Upper lobe of left lung (tissue), 6 donors: ENCODE results near the gene ATP9A. TPM values are rescaled to one million over a fixed set of nuclear protein-coding genes. Genes with fewer than 3 reads are reported as not detected.

Experiments
- ATAC-seq, 2 donors: fragments of 200-7000 bp; cut with Tn5 transposase; one replicate each; pipeline ENCODE4 v1.9.1; 2022; ENCODE audit warnings: mild to moderate bottlenecking in 2 of 2, moderate library complexity in 2 of 2; ENCODE audit not compliant: low FRiP score in 2 of 2
- DNase-seq, 2 donors: peaks; one replicate each; pipeline ENCODE4 v3.0.0-alpha.2; 2019 to 2020
- H3K27ac ChIP-seq, 4 donors: fragments of 200-600 bp; sonication (generic); one replicate each; pipeline ENCODE4 v1.5.1; 2016 to 2019
- H3K27me3 ChIP-seq, 4 donors: fragments of 200-600 bp; sonication (generic); one replicate each; pipeline ENCODE4 v1.5.1; 2017 to 2019
- H3K36me3 ChIP-seq, 4 donors: fragments of 200-600 bp; sonication (generic); one replicate each; pipeline ENCODE4 v1.5.1; 2016 to 2019
- H3K4me1 ChIP-seq, 4 donors: fragments of 200-600 bp; sonication (generic); one replicate each; pipeline ENCODE4 v1.5.1; 2018 to 2019
- H3K4me3 ChIP-seq, 4 donors: fragments of 200-600 bp; sonication (generic); one replicate each; pipeline ENCODE4 v1.5.1; 2017 to 2019; ENCODE audit warnings: mild to moderate bottlenecking in 2 of 4, moderate library complexity in 1 of 4
- H3K9me3 ChIP-seq, 4 donors: fragments of 200-600 bp; sonication (generic); one replicate each; pipeline ENCODE4 v1.5.1; 2018 to 2019
- CTCF ChIP-seq, 6 experiments: fragments of 450-650 bp in 4 of 6; fragments of 200-600 bp in 2 of 6; sonication (generic) in 2 of 6; IDR thresholded peaks; one replicate each; pipeline ENCODE4 v1.5.1; 2016 to 2019; ENCODE audit warnings: antibody characterized with exemption in 6 of 6
- EP300 ChIP-seq, 4 donors: sonication (generic); formaldehyde crosslinking; IDR thresholded peaks; one replicate each; pipeline ENCODE4 v1.5.1; 2017; ENCODE audit warnings: antibody characterized with exemption in 4 of 4, control low read depth in 2 of 4
- POLR2A ChIP-seq, 4 donors: fragments of 450-650 bp; IDR thresholded peaks; one replicate each; pipeline ENCODE4 v1.5.1; 2016 to 2017; ENCODE audit warnings: antibody characterized with exemption in 4 of 4, mild to moderate bottlenecking in 2 of 4
- POLR2AphosphoS5 ChIP-seq, 2 donors: sonication (generic); formaldehyde crosslinking; IDR thresholded peaks; one replicate each; pipeline ENCODE4 v1.5.1; 2017; ENCODE audit warnings: antibody characterized with exemption in 2 of 2
- WGBS, 2 donors: methylation state at CpG; one replicate each; pipeline ENCODE4 v1.1.5; 2017 to 2018; 5-methylcytosine and 5-hydroxymethylcytosine counted together
- total RNA-seq, 6 donors: library from RNA; depleted of rRNA in 4 of 6; stranded (reverse); fragments of >200 nt in 4 of 6; gene quantifications; one replicate each; pipeline versions ENCODE4 v1.1.0 to v1.2.1, GENCODE V29; 2016 to 2021
- donor health status: DM: no; HTN: no; CAD: no; lungs with moderate emphysema.
- donor health status: DM: no; HTN: yes; CAD: no; lungs with severe emphysema.

The ATP9A gene
- total RNA-seq, 6 donors from 2014 or later = 15.7 to 31.3 (median 22.8) TPM

GRCh38 chr20:51631011-51631950 is 136.9 kb downstream of the ATP9A start:
- DNase-seq (peak in 1 of 2 donors; percentile 32), ATAC-seq (peak; percentile 71 to 91)
- peaks cover 0 to 3% (median 0%) of the 10 kb centered on the region in 4 donors for H3K36me3 ChIP-seq
- no peaks in the 10 kb centered on the region for H3K27me3 ChIP-seq
- H3K9me3 ChIP-seq = no peaks in the 10 kb centered on the region
- peak overlapping the region; percentile 48 to 77 (median 69) for H3K27ac ChIP-seq
- no peak overlapping the region for H3K4me3 ChIP-seq
- 25 to 30% methylated on average over 21 of the region's 21 CpGs for WGBS, 2 donors
- peaks cover 10 to 27% (median 18%) of the 10 kb centered on the region in 4 donors for H3K4me1 ChIP-seq
- TF ChIP-seq POLR2AphosphoS5 (IDR thresholded peaks at IDR 0.05) (peak; percentile 3 to 75), CTCF (IDR thresholded peaks at IDR 0.05) (no peak), EP300 (IDR thresholded peaks at IDR 0.05) (peak in 3 of 4 donors; percentile 20 to 93 (median 90))

- DNase-seq = no peak
- Histone ChIP-seq H3K9me3 (no peaks in the 10 kb centered on the region), H3K27me3 (no peaks in the 10 kb centered on the region), H3K27ac (no peak overlapping the region), H3K36me3 (peaks cover 0 to 3% (median 0%) of the 10 kb centered on the region in 4 donors), H3K4me1 (peaks cover 10 to 27% (median 18%) of the 10 kb centered on the region in 4 donors), H3K4me3 (no peak overlapping the region)
- ATAC-seq = peak in 1 of 2 donors; percentile 6
- no peak for TF ChIP-seq CTCF (IDR thresholded peaks at IDR 0.05)
- WGBS, 2 donors = 44 to 60% methylated on average over 2 to 3 of the region's 3 CpGs
Observed at GRCh38 chr20:51629399-51630058, 138.7 kb downstream of the ATP9A start.

GRCh38 chr20:51628533-51629398 is 139.4 kb downstream of the ATP9A start:
- Histone ChIP-seq H3K27me3 (no peaks in the 10 kb centered on the region), H3K27ac (no peak overlapping the region), H3K36me3 (peaks cover 0 to 3% (median 0%) of the 10 kb centered on the region in 4 donors), H3K4me1 (peaks cover 10 to 27% (median 18%) of the 10 kb centered on the region in 4 donors), H3K4me3 (no peak overlapping the region), H3K9me3 (no peaks in the 10 kb centered on the region)
- DNase-seq (no peak), ATAC-seq (peak in 1 of 2 donors; percentile 38)
- 64 to 85% methylated on average over 6 to 8 of the region's 8 CpGs for WGBS, 2 donors
- TF ChIP-seq POLR2A (IDR thresholded peaks at IDR 0.05) = no peak
- TF ChIP-seq CTCF (IDR thresholded peaks at IDR 0.05) = no peak
- TF ChIP-seq POLR2AphosphoS5 (IDR thresholded peaks at IDR 0.05) = no peak
- no peak for TF ChIP-seq EP300 (IDR thresholded peaks at IDR 0.05)

GRCh38 chr20:51627586-51627985 is 140.6 kb downstream of the ATP9A start:
- no peaks in the 10 kb centered on the region for H3K27me3 ChIP-seq
- DNase-seq (no peak), ATAC-seq (no peak)
- H3K27ac ChIP-seq = no peak overlapping the region
- peaks cover 10 to 26% (median 18%) of the 10 kb centered on the region in 4 donors for H3K4me1 ChIP-seq
- peaks cover 0 to 9% (median 0%) of the 10 kb centered on the region in 4 donors for H3K36me3 ChIP-seq
- WGBS, 2 donors = 82 to 86% methylated on average over 10 of the region's 10 CpGs
- TF ChIP-seq EP300 (IDR thresholded peaks at IDR 0.05) (no peak), POLR2AphosphoS5 (IDR thresholded peaks at IDR 0.05) (no peak), POLR2A (IDR thresholded peaks at IDR 0.05) (no peak), CTCF (IDR thresholded peaks at IDR 0.05) (no peak)
- H3K4me3 ChIP-seq = no peak overlapping the region
- no peaks in the 10 kb centered on the region for H3K9me3 ChIP-seq
